ENCODE measurements around the gene CORO6.
"Not testable (repeated sequence)": the region's sequence is repeated elsewhere in the genome, so short reads cannot be mapped to it uniquely, and the experiment has no call there.

CORO6 gene

DNA sequence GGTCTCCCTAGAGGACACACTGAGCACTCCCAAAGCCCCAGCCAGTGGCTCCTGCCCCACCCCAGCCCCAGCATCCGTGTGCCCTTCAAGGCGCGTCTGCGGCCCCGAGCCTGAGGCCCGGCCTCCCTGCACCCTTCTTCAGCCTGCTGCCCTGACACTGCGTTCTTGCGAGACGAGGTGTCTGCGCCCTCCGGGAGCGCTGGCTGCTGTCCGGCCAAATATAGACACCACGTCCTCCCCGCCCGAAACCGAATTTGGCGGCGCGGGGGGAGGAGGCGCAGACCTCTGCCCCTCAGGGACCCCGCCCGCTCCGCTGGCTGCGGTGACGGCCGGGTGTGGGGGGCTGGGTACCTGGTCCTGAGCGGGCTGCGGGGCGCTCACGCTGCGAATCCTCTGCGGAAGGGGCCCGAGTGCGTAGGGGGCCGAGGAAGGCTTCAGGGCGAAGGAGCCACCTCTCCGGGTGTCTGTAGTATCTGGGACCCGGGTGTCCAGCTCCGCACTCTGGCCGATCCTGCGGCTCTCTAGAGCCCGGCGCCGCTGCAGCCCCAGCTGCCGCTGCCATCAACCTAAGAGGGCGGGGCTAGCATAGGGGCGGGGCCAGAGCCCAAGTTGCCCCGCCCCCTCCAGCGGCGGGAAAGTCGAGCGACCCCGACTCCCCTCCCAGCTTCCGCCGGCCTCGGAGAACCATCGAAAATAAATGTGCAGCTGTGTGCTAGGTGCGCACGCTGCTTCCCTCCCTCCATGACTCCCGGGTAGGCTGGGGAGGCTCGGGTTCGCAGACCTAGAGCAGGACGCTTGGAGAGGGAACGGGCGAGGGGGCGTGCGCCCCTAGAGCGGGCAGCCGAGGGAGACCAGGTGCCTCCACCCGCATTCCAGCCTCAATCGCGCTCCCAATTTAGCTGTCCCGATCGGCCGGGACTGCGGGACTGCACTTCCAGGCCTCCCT, at the start of gene CORO6:
CORO6 (minus strand) TSS at position 576 of the 946 bp plus-strand sequence. CDS start 1,491 bp downstream, outside the sequence.
- peak; percentile 86 for DNase-seq (ENCODE audit: low spot score)

DNA sequence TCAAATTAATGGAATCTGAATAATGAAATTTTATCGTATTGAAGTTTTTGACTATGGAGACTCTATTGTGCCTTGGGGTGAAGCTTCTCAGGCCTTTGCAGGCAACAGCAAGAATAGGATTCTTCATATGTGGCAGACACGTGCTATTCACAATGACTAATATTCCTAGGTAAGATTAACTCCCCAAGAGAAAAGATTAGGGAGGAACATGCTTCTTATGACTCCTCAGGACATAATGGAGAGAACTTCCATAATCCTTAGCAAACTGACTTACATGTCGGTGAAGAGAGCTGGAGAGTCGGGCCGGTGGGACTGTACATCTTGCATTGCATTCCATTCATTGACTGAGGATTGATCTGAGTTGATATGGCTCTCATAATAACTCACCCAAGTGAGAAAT, 48.9 kb upstream of the CORO6 start:
- DNase-seq (ENCODE audit: low spot score), result no peak

DNA sequence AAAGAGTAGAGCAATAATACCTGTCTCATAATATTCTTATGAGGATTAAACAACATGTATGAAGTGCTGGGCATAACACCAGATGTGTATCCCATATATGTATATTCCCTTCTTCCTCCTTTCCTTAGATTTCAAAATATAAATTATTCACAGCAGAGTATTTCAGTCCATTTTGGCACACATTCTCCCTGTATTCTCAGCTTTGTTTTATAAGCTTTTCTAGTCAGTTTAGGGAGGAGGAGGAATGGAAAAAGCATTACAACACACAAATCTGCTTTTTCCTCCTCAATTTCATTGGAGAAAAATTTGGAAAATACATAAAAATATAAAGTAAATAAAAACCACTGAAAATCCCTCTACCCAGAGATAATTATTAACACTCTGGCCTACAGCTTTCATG, 46.6 kb upstream of the CORO6 start:
- DNase-seq (ENCODE audit: low spot score), result no peak

DNA sequence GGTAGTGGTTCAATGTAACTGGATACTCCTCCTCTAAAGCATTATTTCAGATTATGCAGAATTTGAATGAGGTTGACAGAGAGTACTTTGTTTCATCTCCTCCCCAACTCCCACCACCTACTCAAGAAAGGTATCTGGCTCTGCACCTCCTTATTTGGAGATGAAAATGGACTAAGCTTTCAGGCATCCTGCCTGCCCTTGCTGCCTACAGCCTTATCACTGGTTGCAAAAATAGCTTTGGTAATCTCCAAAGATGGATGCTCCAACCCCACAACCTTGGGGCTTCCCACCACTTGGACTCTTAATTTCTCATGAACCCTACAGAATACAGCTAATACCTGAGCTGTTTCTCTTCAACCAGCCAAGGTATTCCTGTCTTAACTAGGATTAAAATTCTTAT, 45.3 kb upstream of the CORO6 start:
- no peak for DNase-seq (ENCODE audit: low spot score)

DNA sequence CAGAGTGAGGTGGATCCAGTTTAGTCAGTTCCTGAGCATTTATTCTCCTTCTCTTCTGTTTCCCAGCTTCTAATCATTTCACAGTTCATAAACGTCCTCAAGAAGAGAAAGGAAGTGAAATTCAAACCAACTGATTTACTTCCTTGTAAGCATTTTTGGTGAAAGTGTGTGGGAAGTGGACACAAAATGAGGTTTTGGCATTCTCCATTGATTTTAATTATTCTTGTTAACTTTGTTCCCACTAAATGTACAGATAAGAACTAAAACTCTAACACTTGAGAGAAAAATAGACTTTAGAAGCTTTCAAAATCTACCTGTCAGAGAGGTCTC, 42.7 kb upstream of the CORO6 start:
- no peak for DNase-seq (ENCODE audit: low spot score)

DNA sequence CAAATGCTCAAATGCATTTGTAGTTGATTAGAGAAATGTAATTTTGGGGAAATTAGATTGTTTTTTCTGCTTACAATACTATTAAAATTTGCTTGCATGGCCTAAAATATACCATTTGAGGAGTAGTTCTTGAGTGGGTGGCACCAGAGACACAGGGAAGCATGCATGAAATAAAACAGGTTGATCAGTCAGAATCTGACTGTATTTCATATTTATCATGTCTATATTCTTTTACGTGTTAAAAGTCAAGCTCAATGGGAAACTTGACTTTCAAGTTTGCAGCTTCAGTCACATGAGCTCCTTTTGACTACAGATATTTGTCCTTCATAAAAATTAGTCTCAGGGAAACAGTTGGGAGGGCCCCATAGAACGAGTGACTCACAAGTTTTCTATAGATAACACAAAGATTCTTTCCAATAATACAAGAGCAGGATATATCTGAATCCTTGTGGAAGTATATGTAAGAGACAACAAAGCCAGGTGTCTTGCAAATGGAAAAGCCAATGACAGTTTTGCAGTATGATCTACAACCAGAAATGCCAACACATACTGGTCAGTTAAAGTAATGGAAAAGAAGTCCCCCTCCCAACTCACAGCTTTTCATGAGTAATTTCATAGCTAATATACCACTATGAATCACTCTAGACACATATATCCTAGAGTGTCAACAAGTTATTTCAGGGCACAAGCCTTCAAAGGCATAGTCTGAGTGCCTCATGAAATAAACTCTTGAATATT, 42.2 kb upstream of the CORO6 start:
- DNase-seq (ENCODE audit: low spot score), result peak; percentile 41

DNA sequence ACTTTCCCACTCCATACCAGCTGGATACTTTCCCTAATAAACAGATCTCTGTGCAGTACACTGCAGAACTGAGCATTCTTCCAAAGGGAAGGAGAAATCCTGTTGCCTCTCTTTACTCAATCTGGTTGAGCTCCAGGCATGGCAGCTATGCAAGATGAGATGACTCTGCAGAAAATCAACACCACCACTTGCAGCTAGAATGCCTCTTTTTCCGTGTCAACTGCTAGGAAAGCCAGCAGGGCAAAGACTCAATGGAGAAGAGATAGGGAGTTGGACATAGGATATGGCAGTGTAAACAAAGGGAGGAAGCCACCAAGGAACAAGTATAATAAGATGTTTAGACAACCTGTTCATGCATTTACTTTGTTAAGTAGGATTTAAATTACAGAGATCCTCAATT, 40.4 kb upstream of the CORO6 start:
- peak; percentile 47 for DNase-seq (ENCODE audit: low spot score)

DNA sequence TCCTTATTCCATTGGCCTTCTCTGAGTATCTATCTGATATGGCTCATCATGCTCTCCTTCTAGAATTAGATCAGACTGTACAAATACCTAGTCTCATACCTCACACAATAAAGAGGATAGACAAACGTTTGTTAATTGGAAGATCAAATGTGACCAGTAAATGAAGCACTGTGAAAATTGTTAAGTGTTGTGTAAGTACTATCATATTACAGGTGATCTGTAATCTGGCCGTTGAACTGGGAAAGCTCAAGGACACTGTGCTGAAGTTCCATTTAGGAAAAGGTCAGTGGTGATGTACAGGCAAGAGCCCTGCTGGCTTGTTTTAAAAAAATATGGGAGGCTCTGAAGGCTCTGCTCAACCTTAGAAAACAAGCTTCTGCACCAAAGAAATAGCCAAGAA, 38.5 kb upstream of the CORO6 start:
- no peak for DNase-seq (ENCODE audit: low spot score)

DNA sequence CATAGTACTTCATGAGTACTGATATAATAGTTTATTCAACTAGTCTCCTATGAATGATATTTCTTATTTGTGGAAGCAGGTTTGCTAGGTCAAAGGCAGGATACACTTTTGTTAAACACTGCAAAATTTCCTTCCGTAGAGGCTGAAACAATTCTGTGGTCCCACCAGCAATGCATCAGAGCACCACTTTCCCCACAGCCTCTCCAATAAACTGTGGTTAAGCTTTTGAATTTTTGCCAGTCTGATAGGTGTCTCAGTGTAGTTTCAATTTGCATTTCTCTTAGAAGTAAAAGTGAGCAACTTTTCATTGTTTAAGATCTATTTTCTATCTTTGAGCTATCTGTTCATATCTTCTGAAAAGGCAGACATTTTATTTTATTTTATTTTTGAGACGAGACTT, 36.4 kb upstream of the CORO6 start:
- no peak for DNase-seq (ENCODE audit: low spot score)

DNA sequence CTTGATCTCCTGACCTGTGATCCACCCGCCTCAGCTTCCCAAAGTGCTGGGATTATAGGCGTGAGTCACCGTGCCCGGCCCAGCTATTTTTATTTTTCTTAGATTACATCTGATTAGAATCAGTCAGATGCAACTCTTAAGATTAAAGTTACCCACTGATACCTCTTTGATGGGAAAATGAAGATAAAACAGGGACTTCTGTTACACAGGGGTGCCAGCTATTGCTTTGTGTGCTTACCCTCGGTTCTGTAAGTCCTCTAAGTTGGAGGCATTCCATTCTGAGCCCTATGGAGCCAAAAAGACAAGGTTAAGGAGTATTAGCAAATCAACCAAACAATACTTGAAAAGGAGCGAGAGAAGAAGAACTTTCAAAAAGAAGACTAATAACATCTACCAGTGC, 32.6 kb upstream of the CORO6 start:
- DNase-seq (ENCODE audit: low spot score), result no peak

DNA sequence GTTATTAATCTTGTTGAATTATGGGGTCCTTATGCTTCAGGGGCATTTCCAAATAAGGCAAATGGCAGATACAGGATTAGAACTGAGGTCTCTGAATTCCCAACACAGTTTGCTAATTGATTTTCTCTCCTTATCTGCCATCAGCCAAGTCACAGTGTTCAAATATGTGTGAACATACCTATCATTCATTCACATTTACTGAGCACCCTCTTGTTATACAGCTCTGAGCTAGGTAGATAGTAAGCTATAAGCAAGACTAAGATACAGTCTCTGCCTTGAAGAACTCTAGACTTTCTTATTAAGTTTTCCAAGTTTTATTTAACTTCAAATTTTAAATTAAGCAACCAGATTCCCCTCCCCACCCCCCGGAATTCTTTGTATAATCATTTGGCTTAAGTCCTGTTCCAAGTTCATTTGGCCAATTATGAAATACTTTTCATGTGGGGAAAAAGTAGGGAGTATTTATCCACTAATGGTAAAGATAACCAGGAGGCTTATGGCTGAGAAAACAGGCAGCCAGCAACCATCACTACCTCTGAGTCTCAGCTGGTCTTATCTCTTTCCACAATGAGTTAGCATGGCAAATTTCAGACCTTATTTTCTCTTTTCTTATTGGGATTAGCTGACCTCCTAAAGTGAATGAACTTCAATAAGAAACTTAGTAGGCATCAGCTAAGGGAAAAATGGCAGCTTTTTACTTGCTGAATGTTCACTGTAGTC, 31.4 kb upstream of the CORO6 start:
- DNase-seq (ENCODE audit: low spot score), result no peak

DNA sequence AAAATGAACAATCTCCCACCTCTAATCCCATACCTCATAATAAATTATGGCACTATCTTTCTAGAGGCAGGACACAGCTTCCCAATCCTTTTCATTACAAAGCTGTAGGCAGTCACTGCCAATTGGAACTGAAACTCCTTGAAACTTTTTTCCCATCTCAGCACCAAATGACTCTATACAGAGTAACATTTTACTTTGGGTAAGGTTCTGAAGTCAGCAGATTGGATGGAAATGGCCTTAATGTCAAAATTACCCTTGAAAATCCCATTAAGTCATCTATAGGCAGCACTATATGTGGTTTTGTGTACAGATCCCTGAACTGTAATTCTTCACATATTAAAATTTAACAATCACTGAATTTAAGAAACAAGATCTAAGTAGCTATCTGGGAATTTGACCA, 30.3 kb upstream of the CORO6 start:
- DNase-seq (ENCODE audit: low spot score), result no peak

DNA sequence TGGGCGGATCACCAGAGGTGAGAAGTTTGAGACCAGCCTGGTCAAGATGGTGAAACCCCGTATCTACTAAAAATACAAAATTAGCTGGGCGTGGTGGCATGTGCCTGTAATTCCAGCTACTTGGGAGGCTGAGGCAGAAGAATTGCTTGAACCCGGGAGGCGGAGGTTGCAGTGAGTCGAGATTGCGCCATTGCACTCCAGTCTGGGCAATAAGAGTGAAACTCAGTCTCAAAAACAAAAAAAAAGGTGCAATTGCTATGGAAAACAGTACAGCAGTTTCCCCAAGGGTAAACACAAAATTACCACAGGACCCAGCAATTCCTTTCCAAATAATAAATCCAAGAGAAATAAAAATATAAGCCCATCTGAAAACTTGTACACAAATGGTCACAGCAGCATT, 29.2 kb upstream of the CORO6 start:
- not testable (repeated sequence) for DNase-seq (ENCODE audit: low spot score)

DNA sequence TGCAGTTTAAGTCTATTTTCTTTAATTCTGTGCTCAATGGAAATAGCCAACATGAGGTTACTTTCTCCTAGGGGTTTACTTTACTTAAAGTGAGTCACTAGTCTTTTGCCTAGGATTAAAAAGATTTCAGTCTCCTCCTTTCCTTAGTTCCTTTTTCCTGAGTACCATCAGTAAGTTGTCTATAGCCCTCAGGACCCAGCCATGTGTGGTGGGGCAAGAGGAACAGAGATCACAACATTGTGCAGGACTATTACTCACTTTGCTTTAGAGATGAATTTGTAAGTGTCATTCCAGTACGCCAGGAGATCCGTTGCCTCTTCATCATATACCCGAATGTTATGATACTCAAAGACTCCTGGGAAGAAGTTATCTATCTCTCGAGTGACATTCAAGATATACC, 27.7 kb upstream of the CORO6 start:
- no peak for DNase-seq (ENCODE audit: low spot score)

DNA sequence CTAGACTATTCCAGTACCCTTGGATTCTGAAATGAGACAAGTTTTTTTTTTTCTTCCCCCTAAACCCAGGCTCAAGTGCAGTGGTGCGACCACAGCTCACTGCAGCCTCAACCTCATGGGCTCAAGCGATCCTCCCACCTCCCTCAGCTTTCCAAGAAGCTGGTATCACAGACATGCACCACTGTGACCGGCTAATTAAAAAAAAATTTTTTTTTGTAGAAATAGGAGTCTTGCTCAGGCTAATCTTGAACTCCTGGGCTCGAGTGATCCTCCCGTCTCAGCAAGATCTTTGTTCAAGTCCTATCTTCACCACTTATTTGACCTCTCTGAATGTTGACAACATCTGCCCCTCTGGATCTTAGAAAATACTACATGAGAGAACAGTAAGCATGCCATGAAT, 26.6 kb upstream of the CORO6 start:
- DNase-seq (ENCODE audit: low spot score), result no peak

DNA sequence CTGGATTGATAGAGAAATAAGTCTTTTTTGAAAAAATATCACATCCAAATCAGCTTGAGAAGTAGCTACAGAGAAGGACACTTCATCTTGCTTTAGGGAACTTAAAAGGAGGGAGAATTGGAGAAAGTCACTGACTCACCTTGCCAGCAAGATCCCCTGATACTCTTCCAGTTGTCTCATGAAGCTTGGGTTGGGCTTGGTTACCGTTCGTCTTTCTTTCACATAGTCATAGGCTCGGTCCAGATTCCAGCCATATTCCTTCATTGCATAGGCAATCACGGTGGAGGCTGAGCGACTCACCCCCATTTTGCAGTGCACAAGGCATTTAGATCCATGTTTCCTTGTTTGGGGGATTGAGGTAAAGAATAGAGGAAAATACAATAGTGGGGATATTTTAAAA, 25.3 kb upstream of the CORO6 start:
- DNase-seq (ENCODE audit: low spot score), result no peak

DNA sequence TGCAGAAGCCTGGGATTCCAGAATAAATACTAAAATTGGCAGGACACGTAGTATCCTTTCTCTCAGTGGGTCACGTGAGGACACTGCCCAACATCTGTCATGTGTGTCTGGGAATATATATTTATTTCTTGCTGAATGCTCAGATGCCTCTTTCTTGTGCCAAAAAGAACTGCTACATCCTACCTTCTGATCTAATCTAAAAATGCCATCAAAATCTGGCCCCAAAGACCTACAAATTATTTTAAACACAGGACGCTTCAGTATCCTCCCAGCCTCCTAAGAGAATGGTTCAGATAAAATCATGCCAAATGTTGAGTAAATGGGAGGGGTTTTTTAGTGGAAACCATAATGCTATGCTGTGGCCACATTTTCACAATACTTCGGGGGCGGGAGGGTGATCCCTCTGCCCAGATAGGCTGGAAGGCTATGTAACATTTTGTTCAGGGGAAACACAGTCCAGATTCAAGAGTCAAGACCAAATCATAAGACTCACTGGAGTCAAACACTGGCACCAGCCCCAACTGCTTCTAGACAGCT, 22.9 kb upstream of the CORO6 start:
- peak; percentile 82 for DNase-seq (ENCODE audit: low spot score)

DNA sequence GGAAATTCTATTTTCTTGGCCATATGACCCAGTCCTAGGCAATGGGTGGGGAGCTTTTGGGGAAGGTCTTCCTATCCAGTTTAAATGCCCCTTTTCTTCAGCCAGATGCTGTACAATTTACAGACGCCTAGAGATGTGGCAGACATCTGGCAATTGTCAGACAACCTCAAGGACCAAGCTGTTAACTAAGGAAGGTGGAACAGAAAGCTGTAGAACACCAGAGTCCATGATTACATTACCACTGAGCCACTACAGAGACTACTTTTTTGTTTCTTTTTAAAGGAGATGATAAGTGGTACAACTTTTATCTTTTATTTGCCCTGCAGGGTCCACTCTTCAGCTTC, 21.1 kb upstream of the CORO6 start:
- DNase-seq (ENCODE audit: low spot score), result no peak

DNA sequence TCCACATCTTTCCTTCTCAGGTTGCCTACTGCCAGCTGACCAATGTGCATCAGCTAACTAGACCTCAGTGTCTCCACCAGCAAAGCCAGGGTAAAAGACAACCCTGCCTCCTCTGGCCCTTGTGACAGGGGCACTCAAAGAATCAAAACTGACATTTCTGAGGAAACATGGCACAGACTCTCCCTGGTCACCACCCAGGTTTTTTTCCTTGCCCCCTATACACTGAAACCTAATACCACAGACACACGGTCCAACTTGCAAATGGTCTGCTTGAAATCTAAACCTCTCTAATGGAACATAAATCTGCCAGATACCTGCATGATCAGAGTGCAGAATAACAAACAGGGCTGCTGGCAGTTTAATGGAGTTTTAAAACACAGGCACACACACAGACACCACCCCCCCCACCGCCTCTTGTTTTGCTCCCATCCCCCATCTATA, 19.5 kb upstream of the CORO6 start:
- DNase-seq (ENCODE audit: low spot score), result no peak

DNA sequence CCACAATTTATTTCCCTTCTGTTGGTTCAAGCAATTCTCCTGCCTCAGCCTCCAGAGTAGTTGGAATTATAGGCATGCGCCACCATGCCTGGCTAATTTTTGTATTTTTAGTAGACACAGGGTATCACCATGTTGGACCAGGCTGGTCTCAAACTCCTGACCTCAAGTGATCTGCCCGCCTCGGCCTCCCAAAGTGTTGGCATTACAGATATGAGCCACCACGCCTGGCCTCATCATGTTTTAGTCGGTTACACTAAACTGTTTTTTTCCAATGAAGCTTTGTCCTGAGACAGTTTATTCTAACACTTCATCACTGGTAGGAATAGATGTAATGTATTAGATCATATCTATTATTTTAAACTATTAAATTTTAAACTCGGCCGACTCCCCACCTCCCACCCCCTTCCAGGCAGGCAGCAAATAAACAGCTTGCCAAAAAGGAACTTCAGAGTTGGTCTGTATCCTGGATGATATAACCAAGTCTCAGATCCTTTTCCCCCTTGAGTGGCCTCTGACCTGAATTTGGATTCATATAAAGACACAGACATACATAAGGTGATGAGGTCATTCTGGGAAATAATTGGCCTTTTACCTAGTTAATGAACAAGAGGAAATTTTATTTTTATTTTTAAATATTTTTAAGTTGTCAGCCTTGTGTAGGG, 18.4 kb upstream of the CORO6 start:
- DNase-seq (ENCODE audit: low spot score), result no peak

DNA sequence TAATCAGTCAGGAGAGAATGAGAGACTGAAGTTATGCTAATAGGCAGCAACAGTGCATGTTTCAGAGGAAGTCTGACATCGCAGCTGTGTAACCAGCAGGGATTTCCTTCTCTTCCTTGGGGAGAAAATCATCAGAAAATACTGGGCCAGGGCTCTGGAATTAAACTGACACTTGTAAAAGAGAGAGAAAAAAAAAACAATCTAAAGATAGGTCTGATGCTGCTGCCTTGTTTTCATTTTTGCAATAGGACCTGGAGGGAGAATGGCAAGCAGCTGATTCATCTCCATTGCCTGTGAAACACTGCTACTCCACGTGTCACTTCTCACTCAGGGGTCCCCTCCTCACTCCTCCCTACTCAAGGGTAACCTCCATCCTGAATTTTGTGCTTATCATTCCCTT, 17.7 kb upstream of the CORO6 start:
- DNase-seq (ENCODE audit: low spot score), result peak; percentile 47

DNA sequence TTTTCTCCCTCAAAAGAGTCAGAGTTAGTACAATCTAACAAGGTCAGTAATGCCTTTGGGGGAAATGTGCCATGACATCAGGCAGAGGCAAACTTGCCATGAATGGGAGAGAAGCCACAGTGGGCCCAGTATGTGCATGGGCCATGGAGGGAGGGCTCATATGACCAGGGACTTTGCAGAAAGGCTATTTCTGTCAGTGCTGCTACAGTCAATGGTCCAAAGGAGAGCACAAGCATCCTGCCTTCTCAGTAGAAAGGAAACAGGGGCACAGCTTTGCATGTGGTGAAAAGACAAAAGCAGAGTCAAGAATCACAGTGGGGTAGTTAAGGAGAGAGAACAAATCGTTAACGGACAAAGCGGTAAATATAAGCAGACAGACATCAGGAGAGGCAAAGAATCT, 11.2 kb upstream of the CORO6 start:
- no peak for DNase-seq (ENCODE audit: low spot score)

Measured in AG20443 (cell line).